CD14-positive monocyte (primary cell): Measurements from ENCODE around the gene YAF2. TPM values are rescaled to one million over a fixed set of nuclear protein-coding genes. Genes with fewer than 3 reads are reported as not detected.

Source experiments
- DNase-seq, 3 donors: peaks; one replicate each; pipeline ENCODE4 v3.0.0-alpha.2; 2011 to 2022
- H2AFZ ChIP-seq: 2 replicates; pipeline ENCODE4 v1.6.0; 2012; ENCODE audit warnings: mild to moderate bottlenecking, low read depth, low read length, inconsistent platforms; ENCODE audit not compliant: insufficient read depth, poor library complexity, severe bottlenecking
- H3K27ac ChIP-seq, 2 donors: 1 replicate in 1 of 2; 2 replicates in 1 of 2; pipeline ENCODE4 v1.5.1; 2012 to 2013; ENCODE audit warnings: low read length in 2 of 2, control low read depth in 1 of 2, inconsistent platforms in 1 of 2, low read depth in 1 of 2, mild to moderate bottlenecking in 1 of 2
- H3K27me3 ChIP-seq, 2 donors: one replicate each; pipeline versions ENCODE4 v1.6.0 to v1.6.1; 2011 to 2013; ENCODE audit warnings: low read length in 2 of 2; ENCODE audit not compliant: control insufficient read depth in 2 of 2, insufficient read depth in 2 of 2
- H3K36me3 ChIP-seq, 2 donors: replicated peaks in 1 of 2; 1 replicate in 1 of 2; 2 replicates in 1 of 2; pipeline versions ENCODE4 v1.5.1 to v1.6.1; 2012 to 2013; ENCODE audit warnings: low read length in 2 of 2, control low read depth in 1 of 2, inconsistent platforms in 1 of 2, mild to moderate bottlenecking in 1 of 2; ENCODE audit not compliant: insufficient read depth in 2 of 2, control insufficient read depth in 1 of 2
- H3K4me1 ChIP-seq, 2 donors: 1 replicate in 1 of 2; 2 replicates in 1 of 2; pipeline versions ENCODE4 v1.5.1 to v1.6.1; 2012 to 2013; ENCODE audit warnings: low read length in 2 of 2, control low read depth in 1 of 2, inconsistent platforms in 1 of 2, mild to moderate bottlenecking in 1 of 2, moderate library complexity in 1 of 2; ENCODE audit not compliant: insufficient read depth in 2 of 2, control insufficient read depth in 1 of 2
- H3K4me2 ChIP-seq: replicated peaks from 2 replicates; pipeline ENCODE3; 2012; ENCODE audit warnings: low read length, moderate library complexity, mild to moderate bottlenecking; ENCODE audit not compliant: poor library complexity, severe bottlenecking; ENCODE audit errors: extremely low read depth
- H3K4me3 ChIP-seq, 3 experiments: fragments of 200-600 bp in 1 of 3; sonication (generic) in 1 of 3; replicated peaks in 1 of 3; 1 replicate in 2 of 3; 2 replicates in 1 of 3; pipeline ENCODE4 v1.5.1; 2011 to 2013; ENCODE audit warnings: low read length in 3 of 3, mild to moderate bottlenecking in 3 of 3, control low read depth in 2 of 3, low read depth in 2 of 3, inconsistent platforms in 1 of 3, moderate library complexity in 1 of 3
- H3K79me2 ChIP-seq: 2 replicates; pipeline ENCODE4 v1.6.0; 2012; ENCODE audit warnings: mild to moderate bottlenecking, control low read depth, inconsistent platforms, low read length, moderate library complexity; ENCODE audit not compliant: insufficient read depth
- H3K9ac ChIP-seq: 2 replicates; pipeline ENCODE4 v1.6.0; 2017; ENCODE audit warnings: low read length, mild to moderate bottlenecking; ENCODE audit not compliant: insufficient read depth, poor library complexity, severe bottlenecking
- H3K9me3 ChIP-seq, 2 donors: replicated peaks in 1 of 2; 1 replicate in 1 of 2; 2 replicates in 1 of 2; pipeline versions ENCODE4 v1.5.1 to v1.6.1; 2012 to 2013; ENCODE audit warnings: low read length in 2 of 2, control low read depth in 1 of 2; ENCODE audit not compliant: control insufficient read depth in 1 of 2, insufficient read depth in 1 of 2
- H4K20me1 ChIP-seq: 2 replicates; pipeline ENCODE4 v1.6.0; 2012; ENCODE audit warnings: mild to moderate bottlenecking, low read length, control low read depth, moderate library complexity; ENCODE audit not compliant: insufficient read depth
- H3K27ac Mint-ChIP-seq, 7 donors: one replicate each; pipeline ENCODE4 v1.8.0; 2020; ENCODE audit warnings: mild to moderate bottlenecking in 7 of 7, mixed read lengths in 7 of 7, moderate library complexity in 6 of 7, inconsistent platforms in 2 of 7
- H3K27me3 Mint-ChIP-seq, 3 donors: one replicate each; pipeline ENCODE4 v1.8.0; 2021 to 2022; ENCODE audit warnings: low read depth in 3 of 3, mild to moderate bottlenecking in 3 of 3, mixed read lengths in 3 of 3, moderate library complexity in 3 of 3, inconsistent platforms in 1 of 3
- H3K36me3 Mint-ChIP-seq, 2 donors: one replicate each; pipeline ENCODE4 v1.8.0; 2020; ENCODE audit warnings: mixed read lengths in 2 of 2, inconsistent platforms in 1 of 2, mild to moderate bottlenecking in 1 of 2
- H3K4me1 Mint-ChIP-seq: one replicate; pipeline ENCODE4 v1.8.0; 2020; ENCODE audit warnings: mild to moderate bottlenecking, mixed read lengths
- H3K4me3 Mint-ChIP-seq, 2 donors: one replicate each; pipeline ENCODE4 v1.8.0; 2020; ENCODE audit warnings: mild to moderate bottlenecking in 2 of 2, mixed read lengths in 2 of 2, moderate library complexity in 1 of 2
- H3K9me3 Mint-ChIP-seq, 7 donors: one replicate each; pipeline ENCODE4 v1.8.0; 2020 to 2022; ENCODE audit warnings: mixed read lengths in 7 of 7, mild to moderate bottlenecking in 6 of 7, moderate library complexity in 6 of 7, inconsistent platforms in 2 of 7
- CTCF ChIP-seq: fragments of 200-600 bp; IDR thresholded peaks from one replicate; pipeline ENCODE4 v1.8.0; 2022; ENCODE audit warnings: antibody characterized with exemption, mild to moderate bottlenecking
- WGBS: methylation state at CpG from one replicate; pipeline ENCODE4 v1.1.5; 2013; ENCODE audit warnings: missing lambda C conversion rate; ENCODE audit not compliant: insufficient coverage; 5-methylcytosine and 5-hydroxymethylcytosine counted together
- intact Hi-C, 2 donors: fragments of 100-400 bp; cut with micrococcal nuclease; formaldehyde crosslinking; loops; one replicate each; pipeline versions ENCODE4 v1.15.0 to v1.15.1; 2023
- polyA plus RNA-seq, 3 donors: library from polyadenylated mRNA; depleted of rRNA in 1 of 3; unstranded in 2 of 3; stranded (reverse) in 1 of 3; fragments of 300-500 nt in 2 of 3; fragments of >200 nt in 1 of 3; fragmentation: Illumina TruSeq in 2 of 3; gene quantifications; 1 replicate in 2 of 3; 2 replicates in 1 of 3; pipeline ENCODE4 v1.2.3, GENCODE V29; 2012 to 2021

Gene YAF2
- polyA plus RNA-seq, 3 donors: 6.2 to 11.0 (median 8.5) TPM

DNA sequence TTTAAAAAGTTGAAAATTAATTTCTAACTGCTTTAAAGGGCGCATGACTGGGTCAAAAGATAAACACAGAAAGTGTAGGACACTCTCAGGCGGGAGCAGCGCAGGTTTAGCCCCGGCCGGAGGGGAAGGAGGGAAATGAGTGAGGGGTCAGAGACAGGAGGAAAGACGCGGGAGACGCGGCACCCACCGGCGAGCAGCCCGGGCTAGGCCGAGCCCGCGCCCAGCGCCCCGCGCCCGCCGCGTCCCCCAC is 94.0 kb downstream of the YAF2 start:
- peaks cover 31% of the 10 kb centered on the region for H4K20me1 ChIP-seq
- Mint-ChIP-seq H3K4me1 (peaks cover 38% of the 10 kb centered on the region), H3K36me3 (peaks cover 0 to 4% of the 10 kb centered on the region in 2 donors), H3K4me3 (peak overlapping the region; percentile 97 to 98), H3K9me3 (no peaks in the 10 kb centered on the region), H3K27me3 (peaks cover 0 to 3% (median 2%) of the 10 kb centered on the region in 3 donors), H3K27ac (peak overlapping the region; percentile 85 to 94 (median 91))
- H3K27ac ChIP-seq: peak overlapping the region; percentile 32 to 70
- intact Hi-C loops: loop anchor here (10.0 kb wide), 2 partner anchors 91 to 181 kb away; partner anchors contain the start of genes PPHLN1 (in 1 of the 2), YAF2 (in 1 of the 2) and ZCRB1 (in 1 of the 2)
- H3K79me2 ChIP-seq: peaks cover 51% of the 10 kb centered on the region
- H2AFZ ChIP-seq: peak overlapping the region; percentile 89
- DNase-seq: no peak
- no peaks in the 10 kb centered on the region for H3K9me3 ChIP-seq
- peaks cover 16 to 34% of the 10 kb centered on the region in 2 donors for H3K4me1 ChIP-seq
- H3K27me3 ChIP-seq: no peaks in the 10 kb centered on the region
- no peaks in the 10 kb centered on the region for H3K36me3 ChIP-seq
- peak overlapping the region; percentile 75 for H3K9ac ChIP-seq
- peak overlapping the region; percentile 62 to 90 (median 82) for H3K4me3 ChIP-seq
- peak overlapping the region; percentile 82 for H3K4me2 ChIP-seq
- no peak for TF ChIP-seq CTCF
- 0% methylated on average over 18 of the region's 21 CpGs for WGBS

GRCh38 chr12:42143452-42144157 is 94.4 kb downstream of the YAF2 start:
- peaks cover 1 to 4% of the 10 kb centered on the region in 2 donors for H3K36me3 Mint-ChIP-seq
- peak overlapping the region; percentile 85 to 94 (median 91) for H3K27ac Mint-ChIP-seq
- Histone ChIP-seq H3K4me2 (peak overlapping the region; percentile 82), H3K79me2 (peaks cover 56% of the 10 kb centered on the region), H3K27me3 (no peaks in the 10 kb centered on the region), H3K4me3 (peak overlapping the region; percentile 62 to 90 (median 82)), H2AFZ (peak overlapping the region; percentile 89), H3K4me1 (peaks cover 16 to 34% of the 10 kb centered on the region in 2 donors), H3K9me3 (no peaks in the 10 kb centered on the region), H3K27ac (peak overlapping the region; percentile 32 to 70), H4K20me1 (peaks cover 34% of the 10 kb centered on the region), H3K9ac (peak overlapping the region; percentile 75), H3K36me3 (no peaks in the 10 kb centered on the region)
- no peak for TF ChIP-seq CTCF
- H3K4me3 Mint-ChIP-seq: peak overlapping the region; percentile 97 to 98
- peaks cover 0 to 3% (median 2%) of the 10 kb centered on the region in 3 donors for H3K27me3 Mint-ChIP-seq
- no peaks in the 10 kb centered on the region for H3K9me3 Mint-ChIP-seq
- intact Hi-C loops: loop anchor here (10.0 kb wide), 2 partner anchors 91 to 181 kb away; partner anchors contain the start of genes PPHLN1 (in 1 of the 2), YAF2 (in 1 of the 2) and ZCRB1 (in 1 of the 2)
- DNase-seq: peak in 1 of 3 donors; percentile 11
- WGBS: 15% methylated on average over 7 of the region's 12 CpGs
- peaks cover 38% of the 10 kb centered on the region for H3K4me1 Mint-ChIP-seq
